Tibial artery (tissue), 4 donors: ENCODE measurements around the gene DLG4.

ENCODE experiments used
- DNase-seq, 2 donors: peaks; one replicate each; pipeline ENCODE4 v3.0.0-alpha.2; 2019
- H3K27ac ChIP-seq, 2 donors: fragments of 200-600 bp; sonication (generic) in 1 of 2; 1 replicate in 1 of 2; 2 replicates in 1 of 2; pipeline ENCODE4 v1.5.1; 2018 to 2019; ENCODE audit warnings: mild to moderate bottlenecking in 1 of 2
- H3K27me3 ChIP-seq, 2 donors: fragments of 200-600 bp; sonication (generic) in 1 of 2; one replicate each; pipeline versions ENCODE4 v1.5.1 to v1.6.0; 2016 to 2019
- H3K36me3 ChIP-seq, 3 donors: fragments of 200-600 bp; sonication (generic) in 2 of 3; one replicate each; pipeline ENCODE4 v1.5.1; 2016 to 2019; ENCODE audit warnings: mild to moderate bottlenecking in 2 of 3
- H3K4me1 ChIP-seq, 4 donors: fragments of 200-600 bp; sonication (generic) in 2 of 4; 1 replicate in 3 of 4; 2 replicates in 1 of 4; pipeline ENCODE4 v1.5.1; 2016 to 2019
- H3K4me3 ChIP-seq, 2 donors: fragments of 200-600 bp; sonication (generic) in 1 of 2; 1 replicate in 1 of 2; 2 replicates in 1 of 2; pipeline ENCODE4 v1.5.1; 2018 to 2019; ENCODE audit warnings: mild to moderate bottlenecking in 2 of 2
- H3K9me3 ChIP-seq, 3 donors: fragments of 200-600 bp; sonication (generic) in 1 of 3; one replicate each; pipeline ENCODE4 v1.5.1; 2016 to 2019
- CTCF ChIP-seq, 2 experiments: fragments of 200-600 bp in 1 of 2; fragments of 450-650 bp in 1 of 2; IDR thresholded peaks; one replicate each; pipeline ENCODE4 v1.5.1; 2017 to 2019; ENCODE audit warnings: antibody characterized with exemption in 2 of 2, mild to moderate bottlenecking in 1 of 2, moderate library complexity in 1 of 2
- intact Hi-C: fragments of 100-400 bp; cut with DNase I; formaldehyde crosslinking; loops from one replicate; pipeline ENCODE4 v1.15.0; 2023; ENCODE audit warnings: low total_unique reads

The DLG4 gene

GRCh38 chr17:7223375-7223774 is 3.7 kb upstream of the DLG4 start:
- intact Hi-C loops, result no loop called here
- H3K4me1 ChIP-seq, result peaks cover 0 to 32% (median 23%) of the 10 kb centered on the region in 4 donors
- no peak overlapping the region for H3K4me3 ChIP-seq
- no peak for TF ChIP-seq CTCF (IDR thresholded peaks at IDR 0.05)
- H3K27me3 ChIP-seq, result no peaks in the 10 kb centered on the region
- H3K36me3 ChIP-seq, result peaks cover 35 to 75% (median 59%) of the 10 kb centered on the region in 3 donors
- H3K9me3 ChIP-seq, result no peaks in the 10 kb centered on the region
- no peak overlapping the region for H3K27ac ChIP-seq
- no peak for DNase-seq

GRCh38 chr17:7222972-7223292 is 3.3 kb upstream of the DLG4 start:
- TF ChIP-seq CTCF (IDR thresholded peaks at IDR 0.05), result no peak
- no peak overlapping the region for H3K4me3 ChIP-seq
- peaks cover 0 to 32% (median 25%) of the 10 kb centered on the region in 4 donors for H3K4me1 ChIP-seq
- intact Hi-C loops, result no loop called here
- no peaks in the 10 kb centered on the region for H3K27me3 ChIP-seq
- peaks cover 32 to 70% (median 55%) of the 10 kb centered on the region in 3 donors for H3K36me3 ChIP-seq
- no peak overlapping the region for H3K27ac ChIP-seq
- DNase-seq, result no peak
- H3K9me3 ChIP-seq, result no peaks in the 10 kb centered on the region

GRCh38 chr17:7222093-7222971 is 2.7 kb upstream of the DLG4 start:
- Histone ChIP-seq H3K27me3 (peaks cover 0 to under 1% of the 10 kb centered on the region in 2 donors), H3K4me1 (peaks cover 0 to 38% (median 25%) of the 10 kb centered on the region in 4 donors), H3K4me3 (no peak overlapping the region), H3K9me3 (no peaks in the 10 kb centered on the region), H3K27ac (peak overlapping the region in 1 of 2 donors; percentile 92), H3K36me3 (peaks cover 29 to 64% (median 49%) of the 10 kb centered on the region in 3 donors)
- DNase-seq, result no peak
- intact Hi-C loops, result no loop called here
- no peak for TF ChIP-seq CTCF (IDR thresholded peaks at IDR 0.05)

- peaks cover 21 to 56% (median 40%) of the 10 kb centered on the region in 3 donors for H3K36me3 ChIP-seq
- no peaks in the 10 kb centered on the region for H3K9me3 ChIP-seq
- H3K4me3 ChIP-seq, result no peak overlapping the region
- no peak for TF ChIP-seq CTCF (IDR thresholded peaks at IDR 0.05)
- no peak for DNase-seq
- intact Hi-C loops, result no loop called here
- peak overlapping the region in 1 of 2 donors; percentile 92 for H3K27ac ChIP-seq
- H3K27me3 ChIP-seq, result peaks cover 0 to 9% of the 10 kb centered on the region in 2 donors
- H3K4me1 ChIP-seq, result peaks cover 0 to 45% (median 30%) of the 10 kb centered on the region in 4 donors
Measured at GRCh38 chr17:7221278-7222092, 1.8 kb upstream of the DLG4 start.

- peak; percentile 37 to 48 for TF ChIP-seq CTCF (IDR thresholded peaks at IDR 0.05)
- peak in 1 of 2 donors; percentile 54 for DNase-seq
- Histone ChIP-seq H3K27me3 (peaks cover 0 to 13% of the 10 kb centered on the region in 2 donors), H3K9me3 (no peaks in the 10 kb centered on the region), H3K4me3 (peak overlapping the region; percentile 75 to 99), H3K36me3 (peaks cover 20 to 48% (median 33%) of the 10 kb centered on the region in 3 donors), H3K4me1 (peaks cover 0 to 52% (median 37%) of the 10 kb centered on the region in 4 donors), H3K27ac (peak overlapping the region; percentile 92 to 98)
- intact Hi-C loops, result no loop called here
Measured at GRCh38 chr17:7220593-7221277, 1.1 kb upstream of the DLG4 start.
